WERI-Rb-1 (cell line): ENCODE results near the gene AGR2.

ENCODE experiments used
- DNase-seq: peaks from one replicate; pipeline ENCODE4 v3.0.0-alpha.2; 2020
- H3K27ac ChIP-seq: fragments of 250-450 bp; sonication (Bioruptor Pico); 2 replicates; pipeline ENCODE4 v1.5.1; 2020; ENCODE audit warnings: mild to moderate bottlenecking, moderate library complexity
- H3K27me3 ChIP-seq: fragments of 250-450 bp; sonication (Bioruptor Pico); 2 replicates; pipeline ENCODE4 v1.5.1; 2021; ENCODE audit warnings: mild to moderate bottlenecking, low read depth, moderate library complexity; ENCODE audit not compliant: insufficient read depth, severe bottlenecking
- H3K36me3 ChIP-seq: fragments of 250-450 bp; sonication (Bioruptor Pico); 2 replicates; pipeline ENCODE4 v1.5.1; 2020; ENCODE audit warnings: mild to moderate bottlenecking, moderate library complexity
- H3K4me3 ChIP-seq: 2 replicates; pipeline ENCODE4 v1.5.1; 2011; ENCODE audit warnings: low read depth, mild to moderate bottlenecking, control low read depth, low read length
- H3K9me3 ChIP-seq: fragments of 250-450 bp; sonication (Bioruptor Pico); 2 replicates; pipeline ENCODE4 v1.5.1; 2021; ENCODE audit warnings: mild to moderate bottlenecking, moderate library complexity; ENCODE audit not compliant: severe bottlenecking
- CTCF ChIP-seq: IDR thresholded peaks from 2 replicates; pipeline ENCODE4 v1.5.1; 2011; ENCODE audit warnings: low read depth, mild to moderate bottlenecking, control low read depth, inconsistent platforms, low read length

The AGR2 gene

GRCh38 chr7:16818732-16819131, 13.9 kb upstream of the AGR2 start:
- H3K9me3 ChIP-seq, result no peaks in the 10 kb centered on the region
- H3K4me3 ChIP-seq, result no peak overlapping the region
- H3K36me3 ChIP-seq, result no peaks in the 10 kb centered on the region
- no peak for DNase-seq
- TF ChIP-seq CTCF, result no peak
- H3K27ac ChIP-seq, result no peak overlapping the region
- no peaks in the 10 kb centered on the region for H3K27me3 ChIP-seq

GRCh38 chr7:16817536-16817935, 12.7 kb upstream of the AGR2 start:
- Histone ChIP-seq H3K9me3 (no peaks in the 10 kb centered on the region), H3K4me3 (no peak overlapping the region), H3K27me3 (no peaks in the 10 kb centered on the region), H3K27ac (no peak overlapping the region), H3K36me3 (no peaks in the 10 kb centered on the region)
- DNase-seq, result no peak
- no peak for TF ChIP-seq CTCF

GRCh38 chr7:16816824-16817223, 12.0 kb upstream of the AGR2 start:
- Histone ChIP-seq H3K9me3 (no peaks in the 10 kb centered on the region), H3K27me3 (no peaks in the 10 kb centered on the region), H3K4me3 (no peak overlapping the region), H3K36me3 (no peaks in the 10 kb centered on the region), H3K27ac (no peak overlapping the region)
- no peak for DNase-seq
- TF ChIP-seq CTCF, result no peak

GRCh38 chr7:16815001-16815400, 10.2 kb upstream of the AGR2 start:
- no peak for TF ChIP-seq CTCF
- H3K4me3 ChIP-seq, result no peak overlapping the region
- no peak overlapping the region for H3K27ac ChIP-seq

GRCh38 chr7:16813232-16813616, 8.4 kb upstream of the AGR2 start:
- no peak for TF ChIP-seq CTCF
- Histone ChIP-seq H3K9me3 (no peaks in the 10 kb centered on the region), H3K27me3 (no peaks in the 10 kb centered on the region), H3K36me3 (no peaks in the 10 kb centered on the region), H3K27ac (no peak overlapping the region), H3K4me3 (no peak overlapping the region)
- DNase-seq, result no peak

More at GRCh38 chr7:16815001-16815400, 10.2 kb upstream of the AGR2 start:
- no peak for DNase-seq
- Histone ChIP-seq H3K27me3 (no peaks in the 10 kb centered on the region), H3K36me3 (no peaks in the 10 kb centered on the region), H3K9me3 (no peaks in the 10 kb centered on the region)

- no peak overlapping the region for H3K27ac ChIP-seq
- H3K4me3 ChIP-seq, result no peak overlapping the region
Observed at GRCh38 chr7:16812542-16813231, 7.9 kb upstream of the AGR2 start.

More at GRCh38 chr7:16812542-16813231, 7.9 kb upstream of the AGR2 start:
- TF ChIP-seq CTCF, result no peak
- H3K9me3 ChIP-seq, result no peaks in the 10 kb centered on the region
- no peaks in the 10 kb centered on the region for H3K36me3 ChIP-seq
- DNase-seq, result no peak
- H3K27me3 ChIP-seq, result no peaks in the 10 kb centered on the region
